ENCODE results near the gene FGF16.
"Not testable (repeated sequence)": the region's sequence is repeated elsewhere in the genome, so short reads cannot be mapped to it uniquely, and the experiment has no call there.

The FGF16 gene

DNA sequence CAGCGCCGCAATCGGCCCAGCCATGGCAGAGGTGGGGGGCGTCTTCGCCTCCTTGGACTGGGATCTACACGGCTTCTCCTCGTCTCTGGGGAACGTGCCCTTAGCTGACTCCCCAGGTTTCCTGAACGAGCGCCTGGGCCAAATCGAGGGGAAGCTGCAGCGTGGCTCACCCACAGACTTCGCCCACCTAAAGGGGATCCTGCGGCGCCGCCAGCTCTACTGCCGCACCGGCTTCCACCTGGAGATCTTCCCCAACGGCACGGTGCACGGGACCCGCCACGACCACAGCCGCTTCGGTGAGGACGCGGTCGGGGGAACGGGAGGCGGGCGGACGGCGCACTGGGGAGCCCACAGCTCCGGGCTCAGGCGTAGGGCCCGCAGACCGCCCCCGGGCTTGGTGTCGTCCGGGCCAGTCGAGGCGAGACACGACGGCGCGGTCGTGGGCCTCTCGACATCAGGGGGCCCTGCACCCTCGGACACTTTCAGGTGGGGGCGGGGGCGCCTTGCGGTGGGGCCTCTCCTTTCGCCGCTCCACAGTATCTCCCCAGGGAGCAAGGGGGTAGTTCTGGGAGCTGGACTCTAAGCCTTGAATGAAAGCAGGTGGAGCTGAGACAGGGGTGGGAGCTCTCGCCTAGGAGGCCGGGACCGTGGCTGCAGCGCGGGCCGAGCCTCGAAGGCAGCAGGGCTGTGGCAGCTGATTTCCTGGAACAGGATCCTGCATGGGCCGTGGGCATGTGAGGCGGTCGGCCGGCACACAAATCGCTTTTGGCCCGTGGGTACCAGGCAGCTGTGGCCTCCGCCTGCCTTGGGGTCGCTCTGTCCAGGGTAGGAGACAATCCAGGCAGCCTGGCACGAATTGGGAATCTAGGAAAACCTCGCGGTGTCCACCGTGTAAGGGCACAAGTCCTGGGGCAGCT is 722 bp downstream of the FGF16 start:
- DNase-seq (ENCODE audit: low read depth): no peak

DNA sequence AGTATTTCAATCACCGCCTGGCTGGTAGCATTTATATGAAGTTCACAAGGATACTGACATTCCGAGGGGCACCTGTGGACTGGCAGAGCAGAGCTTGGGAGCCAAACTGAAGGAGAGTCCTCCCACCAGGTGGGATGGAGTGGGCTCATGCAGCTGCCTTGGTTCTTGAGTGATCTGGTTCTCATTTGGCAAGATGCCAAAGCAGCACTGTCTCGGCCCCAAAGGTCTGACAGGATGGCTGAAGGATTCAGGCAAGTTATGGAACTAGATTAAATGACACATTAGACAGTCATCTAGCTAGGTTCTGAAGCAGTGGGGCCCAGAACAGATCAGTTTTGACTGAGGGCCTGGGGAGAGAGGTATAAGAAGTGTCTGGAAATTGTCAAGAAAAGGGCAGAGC is 3.2 kb downstream of the FGF16 start:
- DNase-seq (ENCODE audit: low read depth): no peak

DNA sequence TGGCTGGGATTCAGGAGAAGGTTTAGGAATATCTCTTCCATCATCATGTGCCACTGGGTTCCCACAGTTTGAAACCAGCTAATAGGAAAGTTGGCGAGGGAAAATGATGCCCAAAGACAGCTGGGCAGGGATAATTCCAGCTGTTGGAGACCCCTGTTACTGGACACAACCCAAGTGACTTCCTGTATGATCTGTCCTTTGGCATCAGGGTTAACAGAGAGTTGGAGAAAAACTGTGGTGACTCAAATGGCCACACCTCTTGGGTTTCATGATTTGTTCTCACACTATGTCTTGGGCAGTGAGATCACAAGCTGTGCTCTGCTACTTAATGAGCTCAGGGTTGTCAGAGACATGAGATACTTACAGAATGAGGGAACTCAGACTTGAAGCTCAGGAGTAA is 3.8 kb downstream of the FGF16 start:
- DNase-seq (ENCODE audit: low read depth): no peak

DNA sequence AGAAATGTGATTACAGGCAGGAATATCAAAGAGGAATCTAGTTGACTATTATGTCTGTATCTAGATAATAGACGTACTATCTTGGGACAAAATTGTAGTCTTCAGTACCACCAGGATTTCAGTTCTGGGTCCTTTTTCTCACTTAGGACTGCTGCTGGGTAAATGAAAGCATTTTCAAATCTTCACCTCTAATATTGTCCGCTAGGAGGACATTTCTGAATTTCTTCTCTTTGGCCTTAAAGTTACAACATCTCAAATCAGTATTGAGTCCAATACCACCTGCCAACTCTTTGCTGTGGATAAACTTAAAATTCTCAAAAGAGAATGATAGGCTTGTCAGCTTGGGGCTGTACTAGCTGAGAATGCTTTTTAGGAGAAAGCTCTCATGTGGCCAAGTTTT is 6.0 kb downstream of the FGF16 start:
- no peak for DNase-seq (ENCODE audit: low read depth)

DNA sequence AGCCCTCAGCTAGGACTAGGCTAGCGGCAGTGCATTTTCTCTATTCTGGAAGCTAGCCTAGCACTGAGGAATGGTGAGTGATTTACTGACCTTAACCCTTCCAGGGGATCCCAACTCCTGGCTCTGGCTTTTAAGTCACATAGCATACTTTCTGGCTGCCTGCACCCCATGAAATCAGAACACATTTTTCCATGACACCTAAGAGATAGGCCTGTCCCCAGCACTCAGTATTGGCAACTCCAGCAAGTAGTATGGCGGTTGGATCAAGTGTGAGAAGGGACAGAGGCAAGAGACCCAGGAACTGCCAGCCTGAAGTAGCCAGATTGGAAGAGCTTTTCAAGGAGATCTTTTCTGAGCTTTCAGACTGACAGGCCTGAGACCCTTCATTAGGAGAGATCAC is 8.2 kb downstream of the FGF16 start:
- no peak for DNase-seq (ENCODE audit: low read depth)

DNA sequence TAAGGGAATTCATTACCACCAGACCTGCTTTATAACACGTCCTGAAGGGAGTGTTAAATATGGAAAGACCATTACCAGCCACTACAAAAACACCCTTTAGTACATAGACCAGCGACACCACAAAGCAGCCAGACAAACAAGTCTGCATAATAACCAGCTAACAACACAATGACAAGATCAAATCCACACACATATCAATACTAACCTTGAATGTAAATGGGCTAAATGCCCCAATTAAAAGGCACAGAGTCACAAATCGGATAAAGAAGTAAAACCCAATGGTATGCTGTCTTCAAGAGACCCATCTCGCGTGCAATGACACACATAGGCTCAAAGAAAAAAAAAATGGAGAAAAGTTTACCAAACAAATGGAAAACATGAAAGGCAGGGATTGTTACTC is 36.9 kb downstream of the FGF16 start:
- no peak for DNase-seq (ENCODE audit: low read depth)

DNA sequence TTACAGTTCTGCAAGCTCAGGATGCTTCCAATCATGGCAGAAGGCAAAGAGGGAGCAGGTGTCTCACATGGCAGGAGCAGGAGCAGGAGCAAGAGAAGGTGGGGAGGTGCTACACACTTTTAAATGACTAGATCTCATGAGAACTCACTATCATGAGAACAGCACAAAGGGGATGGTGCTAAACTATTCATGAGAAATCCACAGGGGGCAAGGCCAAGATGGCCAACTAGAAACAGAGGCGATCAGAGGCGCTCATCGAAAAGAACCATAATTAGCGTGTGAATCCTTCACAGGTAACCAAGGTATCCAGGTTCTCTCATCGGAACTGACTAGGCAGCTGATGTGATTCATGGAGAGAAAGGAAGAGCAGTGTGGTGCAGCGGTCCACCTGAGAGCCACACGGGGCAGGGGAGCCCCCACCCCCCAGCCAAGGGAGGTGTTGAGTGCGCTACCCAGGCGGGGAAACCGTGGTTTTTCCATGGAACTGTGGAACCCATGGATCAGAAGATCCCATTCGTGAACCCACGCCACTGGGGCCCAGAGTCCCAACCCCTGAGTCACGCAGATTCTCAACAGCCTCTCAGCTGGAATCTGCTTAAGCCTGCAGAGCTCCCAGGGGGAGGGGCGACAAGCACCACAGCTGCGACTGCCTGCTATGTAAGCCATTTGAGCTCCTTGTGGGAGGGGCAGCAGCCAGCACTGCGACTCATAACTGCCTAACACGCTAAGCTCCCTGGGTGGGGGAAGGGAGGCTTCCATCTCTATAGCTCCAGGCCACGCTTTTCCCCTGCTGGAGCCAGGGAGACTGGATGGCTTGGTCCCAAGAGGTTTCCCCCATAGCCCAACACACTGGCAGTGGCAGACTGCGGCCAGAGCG is 46.7 kb downstream of the FGF16 start:
- DNase-seq (ENCODE audit: low read depth): no peak

DNA sequence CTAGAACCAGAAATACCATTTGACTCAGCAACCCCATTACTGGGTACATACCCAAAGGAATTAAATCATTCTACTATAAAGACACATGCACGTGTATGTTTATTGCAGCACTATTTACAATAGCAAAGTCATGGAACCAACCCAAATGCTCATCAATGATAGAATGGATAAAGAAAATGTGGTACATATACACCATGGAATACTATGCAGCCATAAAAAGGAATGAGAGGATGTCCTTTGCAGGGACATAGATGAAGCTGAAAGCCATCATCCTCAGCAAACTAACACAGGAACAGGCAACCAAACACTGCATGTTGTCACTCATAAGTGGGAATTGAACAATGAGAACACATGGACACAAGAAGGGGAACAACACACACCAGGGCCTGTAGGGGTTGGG is 53.0 kb downstream of the FGF16 start:
- not testable (repeated sequence) for DNase-seq (ENCODE audit: low read depth)

DNA sequence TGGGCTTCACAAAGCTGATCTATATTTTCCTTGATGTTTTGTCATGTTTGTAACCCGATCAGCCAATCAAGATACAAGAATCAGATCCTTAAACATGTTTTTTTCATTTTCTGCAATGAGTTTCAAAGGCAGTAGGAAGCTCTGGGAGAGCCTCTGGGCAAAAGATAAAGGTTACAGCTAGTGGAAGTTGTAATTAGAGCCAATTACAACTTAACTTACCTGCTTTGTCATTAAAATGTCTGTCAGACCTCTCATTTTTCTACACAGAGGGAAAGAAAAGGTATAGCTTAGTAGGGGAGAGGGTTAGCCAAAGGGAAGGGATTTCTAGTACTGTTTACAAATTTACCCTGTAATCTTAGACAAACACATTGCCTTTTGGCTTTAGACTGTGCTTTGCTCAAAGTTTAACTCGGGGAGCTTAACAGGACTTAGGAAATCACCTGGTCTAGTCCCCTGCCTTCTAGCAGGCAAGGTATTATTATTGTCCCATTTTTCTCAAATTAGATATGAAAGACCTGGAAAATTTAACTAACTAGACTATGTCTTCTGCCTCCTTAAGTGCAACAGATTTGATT is 55.8 kb downstream of the FGF16 start:
- no peak for DNase-seq (ENCODE audit: low read depth)

DNA sequence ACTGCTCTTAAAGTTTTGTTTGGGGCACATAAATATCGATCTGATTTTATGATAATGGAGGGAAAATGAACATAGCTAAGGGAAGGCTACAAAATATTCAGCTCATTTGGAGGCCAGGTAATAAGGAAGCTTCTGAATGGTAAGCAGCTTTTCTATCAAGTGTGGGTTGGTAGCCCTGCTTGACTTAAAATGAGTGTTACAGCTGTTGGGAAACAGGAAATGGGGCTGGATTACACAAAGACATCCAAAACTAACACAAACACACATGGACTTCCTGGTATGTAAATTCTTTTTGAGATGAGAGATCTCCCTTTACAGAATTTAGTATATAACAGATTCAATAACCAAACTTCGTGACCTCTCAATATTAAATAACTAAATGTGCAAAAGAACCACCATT is 58.0 kb downstream of the FGF16 start:
- DNase-seq (ENCODE audit: low read depth): no peak

All from stimulated activated CD4-positive, alpha-beta T cell treated with anti-CD3 and anti-CD28 coated beads, Interleukin-2, amount 100 ng/mL, for 4 hours (primary cell).